GM18951 (cell line): ENCODE measurements around the gene ZMYM4.
"Not testable (repeated sequence)": the region's sequence is repeated elsewhere in the genome, so short reads cannot be mapped to it uniquely, and the experiment has no call there.

ENCODE experiments used
- POLR2A ChIP-seq: IDR thresholded peaks from 4 replicates; pipeline ENCODE4 v1.6.1; 2011; ENCODE audit warnings: mild to moderate bottlenecking; ENCODE audit not compliant: insufficient read length, insufficient read depth; ENCODE audit errors: extremely low read depth
- in situ Hi-C: fragments of 300-500 bp; cut with MboI; formaldehyde crosslinking; loops from one replicate; pipeline ENCODE4 v1.12.0; 2022; ENCODE audit warnings: low sequenced_read_pairs, mixed read lengths, inconsistent platforms; ENCODE audit not compliant: unreplicated experiment

ZMYM4 gene

GRCh38 chr1:35369922-35370671 is 101.6 kb downstream of the ZMYM4 start:
- in situ Hi-C loops = no loop called here
- TF ChIP-seq POLR2A = no peak

- no peak for TF ChIP-seq POLR2A
- in situ Hi-C loops = no loop called here
Measured at GRCh38 chr1:35371506-35371905, 103.0 kb downstream of the ZMYM4 start.

- TF ChIP-seq POLR2A = no peak
Measured at GRCh38 chr1:35377555-35377954, 109.0 kb downstream of the ZMYM4 start.

GRCh38 chr1:35379317-35380000 is 111.0 kb downstream of the ZMYM4 start:
- TF ChIP-seq POLR2A = no peak
- in situ Hi-C loops = no loop called here

More at GRCh38 chr1:35377555-35377954, 109.0 kb downstream of the ZMYM4 start:
- in situ Hi-C loops = no loop called here

GRCh38 chr1:35380111-35380510 is 111.6 kb downstream of the ZMYM4 start:
- in situ Hi-C loops = not testable (repeated sequence)

GRCh38 chr1:35382107-35382506 is 113.6 kb downstream of the ZMYM4 start:
- no peak for TF ChIP-seq POLR2A
- in situ Hi-C loops = no loop called here

- no peak for TF ChIP-seq POLR2A
- in situ Hi-C loops = no loop called here
Measured at GRCh38 chr1:35386290-35386689, 117.8 kb downstream of the ZMYM4 start.

- no peak for TF ChIP-seq POLR2A
- in situ Hi-C loops = no loop called here
Measured at GRCh38 chr1:35386959-35387358, 118.5 kb downstream of the ZMYM4 start.

GRCh38 chr1:35390600-35391494 is 122.3 kb downstream of the ZMYM4 start:
- in situ Hi-C loops = no loop called here
- TF ChIP-seq POLR2A = no peak

- no peak for TF ChIP-seq POLR2A
- in situ Hi-C loops = no loop called here
Measured at GRCh38 chr1:35394386-35394785, 125.9 kb downstream of the ZMYM4 start.

- no peak for TF ChIP-seq POLR2A
- in situ Hi-C loops = no loop called here
Measured at GRCh38 chr1:35398739-35399138, 130.2 kb downstream of the ZMYM4 start.

- in situ Hi-C loops = no loop called here
- no peak for TF ChIP-seq POLR2A
Measured at GRCh38 chr1:35401049-35401448, 132.5 kb downstream of the ZMYM4 start.

GRCh38 chr1:35406103-35406502 is 137.6 kb downstream of the ZMYM4 start:
- TF ChIP-seq POLR2A = no peak
- in situ Hi-C loops = no loop called here

GRCh38 chr1:35407743-35408142 is 139.2 kb downstream of the ZMYM4 start:
- no peak for TF ChIP-seq POLR2A
- in situ Hi-C loops = no loop called here

- in situ Hi-C loops = no loop called here
- no peak for TF ChIP-seq POLR2A
Measured at GRCh38 chr1:35408925-35409324, 140.4 kb downstream of the ZMYM4 start.
